Measurements from ENCODE around the gene MAN1A1. TPM values are rescaled to one million over a fixed set of nuclear protein-coding genes. Genes with fewer than 3 reads are reported as not detected.

The MAN1A1 gene
- total and polyA plus RNA-seq, 2 of the 4 experiments (the other 2 are of a cell fraction): 5.9 to 6.4 TPM

DNA sequence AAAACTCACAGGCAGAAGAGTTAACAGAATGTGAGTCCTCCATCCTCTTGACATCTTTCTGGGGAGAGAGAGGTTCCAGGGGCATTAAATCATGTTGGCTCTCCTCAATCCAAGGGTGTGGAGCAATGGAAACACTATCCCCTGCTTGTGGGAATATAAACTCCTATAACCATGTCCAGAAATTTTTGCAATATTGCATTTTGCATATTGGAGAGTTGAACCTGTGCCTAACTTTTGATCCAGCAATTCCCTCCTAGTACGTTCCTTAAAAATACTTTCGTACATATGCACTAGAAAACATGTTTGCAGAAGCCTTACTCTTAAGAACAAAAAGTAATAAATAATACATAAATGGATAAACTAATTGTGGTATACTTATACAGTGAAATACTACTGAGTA lies 214.8 kb downstream of the MAN1A1 start:
- H3K27ac ChIP-seq (ENCODE audit: insufficient read depth, low read length): no peak overlapping the region
- no peak overlapping the region for H2BK5ac ChIP-seq (ENCODE audit: low read depth, low read length, poor library complexity, severe bottlenecking)
- no peak overlapping the region for H4K5ac ChIP-seq (ENCODE audit: low read depth, low read length)
- no peak overlapping the region for H3K23ac ChIP-seq (ENCODE audit: low read depth, low read length)
- CTCF ChIA-PET: no interaction called here
- no CpG with 5 or more reads among the region's 2 CpGs for WGBS, 2 experiments (ENCODE audit: extremely low coverage in 2 of 2, insufficient read length in 1 of 2)
- no peak overlapping the region for H3K14ac ChIP-seq (replicated peaks; ENCODE audit: low read depth, low read length)
- H4K91ac ChIP-seq (ENCODE audit: insufficient read depth, low read depth, low read length): no peak overlapping the region
- no TSS peak for BruUV-seq (replicated peaks)
- no peaks in the 10 kb centered on the region for H3K9me3 ChIP-seq (ENCODE audit: control insufficient read depth, insufficient read depth, low read length)
- in situ Hi-C loops (cut with MboI; ENCODE audit: low sequenced_read_pairs) (no loop called here), intact Hi-C loops (cut with micrococcal nuclease) (loop anchor here (5.0 kb wide), 1 partner anchor 313 kb away; no protein-coding TSS in a partner anchor), dilution Hi-C loops (cut with HindIII; ENCODE audit: low sequenced_read_pairs, unreplicated experiment) (no loop called here)
- no peak overlapping the region for H2BK15ac ChIP-seq (ENCODE audit: low read depth, low read length)
- no peak overlapping the region for H2AK5ac ChIP-seq (ENCODE audit: low read depth, low read length)
- no peak overlapping the region for H3K4me2 ChIP-seq (ENCODE audit: low read depth, low read length)
- H3K9me1 ChIP-seq (ENCODE audit: insufficient read depth, low read length): 0 out of 2 replicates have a peak, but pooled peaks cover 4% of the 10 kb centered on the region
- H3K18ac ChIP-seq (ENCODE audit: low read depth, low read length): no peak overlapping the region
- no peak for TF ChIP-seq RAD21 (IDR thresholded peaks at IDR 0.05; ENCODE audit: low read length)
- TF ChIP-seq FOS (IDR thresholded peaks at IDR 0.05; ENCODE audit: low read depth, low read length): no peak
- TF ChIP-seq RFX5 (IDR thresholded peaks at IDR 0.05; ENCODE audit: low read depth, low read length): no peak
- TF ChIP-seq SMC3 (IDR thresholded peaks at IDR 0.05; ENCODE audit: low read depth, low read length): no peak
- TF ChIP-seq, protein P1, sequence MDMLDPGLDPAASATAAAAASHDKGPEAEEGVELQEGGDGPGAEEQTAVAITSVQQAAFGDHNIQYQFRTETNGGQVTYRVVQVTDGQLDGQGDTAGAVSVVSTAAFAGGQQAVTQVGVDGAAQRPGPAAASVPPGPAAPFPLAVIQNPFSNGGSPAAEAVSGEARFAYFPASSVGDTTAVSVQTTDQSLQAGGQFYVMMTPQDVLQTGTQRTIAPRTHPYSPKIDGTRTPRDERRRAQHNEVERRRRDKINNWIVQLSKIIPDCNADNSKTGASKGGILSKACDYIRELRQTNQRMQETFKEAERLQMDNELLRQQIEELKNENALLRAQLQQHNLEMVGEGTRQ (IDR thresholded peaks at IDR 0.05; ENCODE audit: low read depth, low read length): no peak
- TF ChIP-seq MAFK (IDR thresholded peaks at IDR 0.05; ENCODE audit: low read depth, low read length): no peak
- TF ChIP-seq MXI1 (IDR thresholded peaks at IDR 0.05; ENCODE audit: borderline replicate concordance, low read depth, low read length): no peak
- TF ChIP-seq RCOR1 (IDR thresholded peaks at IDR 0.05; ENCODE audit: insufficient replicate concordance, low read length): no peak
- TF ChIP-seq CHD1 (IDR thresholded peaks at IDR 0.05; ENCODE audit: low read depth, low read length): no peak
- TF ChIP-seq POLR2A (IDR thresholded peaks at IDR 0.05; ENCODE audit: low read depth, low read length): no peak
- TF ChIP-seq CEBPB (IDR thresholded peaks at IDR 0.05; ENCODE audit: low read depth, low read length): no peak
- TF ChIP-seq, protein P2, sequence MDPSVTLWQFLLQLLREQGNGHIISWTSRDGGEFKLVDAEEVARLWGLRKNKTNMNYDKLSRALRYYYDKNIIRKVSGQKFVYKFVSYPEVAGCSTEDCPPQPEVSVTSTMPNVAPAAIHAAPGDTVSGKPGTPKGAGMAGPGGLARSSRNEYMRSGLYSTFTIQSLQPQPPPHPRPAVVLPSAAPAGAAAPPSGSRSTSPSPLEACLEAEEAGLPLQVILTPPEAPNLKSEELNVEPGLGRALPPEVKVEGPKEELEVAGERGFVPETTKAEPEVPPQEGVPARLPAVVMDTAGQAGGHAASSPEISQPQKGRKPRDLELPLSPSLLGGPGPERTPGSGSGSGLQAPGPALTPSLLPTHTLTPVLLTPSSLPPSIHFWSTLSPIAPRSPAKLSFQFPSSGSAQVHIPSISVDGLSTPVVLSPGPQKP (IDR thresholded peaks at IDR 0.05; ENCODE audit: borderline replicate concordance, low read depth, low read length): no peak
- H2BK20ac ChIP-seq (ENCODE audit: low read depth, low read length): no peak overlapping the region
- no peak overlapping the region for H3K9ac ChIP-seq (ENCODE audit: low read depth, low read length)
- no peak overlapping the region for H3K56ac ChIP-seq (ENCODE audit: extremely low read depth, insufficient read depth, low read length)
- ATAC-seq (ENCODE audit: low read depth) (no peak), DNase-seq (no peak)
- no peak overlapping the region for H3K4ac ChIP-seq (ENCODE audit: low read depth, low read length)
- H2AK9ac ChIP-seq (replicated peaks; ENCODE audit: low read depth, low read length, poor library complexity): no peak overlapping the region
- no peaks in the 10 kb centered on the region for H3K36me3 ChIP-seq (ENCODE audit: control insufficient read depth, insufficient read depth, low read length)
- no peaks in the 10 kb centered on the region for H3K79me1 ChIP-seq (ENCODE audit: low read depth in 1 of 2, low read length in 2 of 2)
- no peak overlapping the region for H2BK120ac ChIP-seq (ENCODE audit: low read depth, low read length)
- H4K20me1 ChIP-seq (ENCODE audit: insufficient read depth, low read length): no peaks in the 10 kb centered on the region
- POLR2A ChIA-PET (ENCODE audit: unreplicated experiment): no interaction called here
- H3K4me1 ChIP-seq (ENCODE audit: control insufficient read depth, insufficient read depth, low read length): peaks cover 2% of the 10 kb centered on the region; the same call in 1 of the 2 replicates
- no peak overlapping the region for H3K4me3 ChIP-seq (ENCODE audit: insufficient read depth, low read depth, low read length)
- H2AFZ ChIP-seq (replicated peaks; ENCODE audit: low read length, poor library complexity): no peak overlapping the region
- H3K27me3 ChIP-seq (ENCODE audit: control insufficient read depth, insufficient read depth, low read length): no peaks in the 10 kb centered on the region
- no peak overlapping the region for H4K8ac ChIP-seq (ENCODE audit: low read depth in 2 of 2, low read length in 2 of 2)
